GM20000 (cell line): Measurements from ENCODE around the gene CLEC10A.

ENCODE experiments used
- DNase-seq: peaks from one replicate; pipeline ENCODE4 v3.0.0; 2012; ENCODE audit warnings: low spot score
- TF ChIP-seq, protein P1 (sequence below): IDR thresholded peaks from 2 replicates; pipeline ENCODE4 v1.5.1; 2012; ENCODE audit warnings: mild to moderate bottlenecking, control low read depth; ENCODE audit errors: extremely low read depth, missing control alignments

CLEC10A gene

GRCh38 chr17:7039832-7040231 is 40.2 kb downstream of the CLEC10A start:
- TF ChIP-seq, protein P1, sequence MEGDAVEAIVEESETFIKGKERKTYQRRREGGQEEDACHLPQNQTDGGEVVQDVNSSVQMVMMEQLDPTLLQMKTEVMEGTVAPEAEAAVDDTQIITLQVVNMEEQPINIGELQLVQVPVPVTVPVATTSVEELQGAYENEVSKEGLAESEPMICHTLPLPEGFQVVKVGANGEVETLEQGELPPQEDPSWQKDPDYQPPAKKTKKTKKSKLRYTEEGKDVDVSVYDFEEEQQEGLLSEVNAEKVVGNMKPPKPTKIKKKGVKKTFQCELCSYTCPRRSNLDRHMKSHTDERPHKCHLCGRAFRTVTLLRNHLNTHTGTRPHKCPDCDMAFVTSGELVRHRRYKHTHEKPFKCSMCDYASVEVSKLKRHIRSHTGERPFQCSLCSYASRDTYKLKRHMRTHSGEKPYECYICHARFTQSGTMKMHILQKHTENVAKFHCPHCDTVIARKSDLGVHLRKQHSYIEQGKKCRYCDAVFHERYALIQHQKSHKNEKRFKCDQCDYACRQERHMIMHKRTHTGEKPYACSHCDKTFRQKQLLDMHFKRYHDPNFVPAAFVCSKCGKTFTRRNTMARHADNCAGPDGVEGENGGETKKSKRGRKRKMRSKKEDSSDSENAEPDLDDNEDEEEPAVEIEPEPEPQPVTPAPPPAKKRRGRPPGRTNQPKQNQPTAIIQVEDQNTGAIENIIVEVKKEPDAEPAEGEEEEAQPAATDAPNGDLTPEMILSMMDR, result no peak
- no peak for DNase-seq

GRCh38 chr17:7038025-7038862 is 41.8 kb downstream of the CLEC10A start:
- TF ChIP-seq, protein P1, result no peak
- no peak for DNase-seq

GRCh38 chr17:7035591-7036368 is 44.3 kb downstream of the CLEC10A start, which contains the start of gene SLC16A13:
Gene SLC16A13 (plus strand): TSS chr17:7036015. CDS start chr17:7036383, 368 bp downstream.
- TF ChIP-seq, protein P1, result no peak
- peak; percentile 98 for DNase-seq

DNA sequence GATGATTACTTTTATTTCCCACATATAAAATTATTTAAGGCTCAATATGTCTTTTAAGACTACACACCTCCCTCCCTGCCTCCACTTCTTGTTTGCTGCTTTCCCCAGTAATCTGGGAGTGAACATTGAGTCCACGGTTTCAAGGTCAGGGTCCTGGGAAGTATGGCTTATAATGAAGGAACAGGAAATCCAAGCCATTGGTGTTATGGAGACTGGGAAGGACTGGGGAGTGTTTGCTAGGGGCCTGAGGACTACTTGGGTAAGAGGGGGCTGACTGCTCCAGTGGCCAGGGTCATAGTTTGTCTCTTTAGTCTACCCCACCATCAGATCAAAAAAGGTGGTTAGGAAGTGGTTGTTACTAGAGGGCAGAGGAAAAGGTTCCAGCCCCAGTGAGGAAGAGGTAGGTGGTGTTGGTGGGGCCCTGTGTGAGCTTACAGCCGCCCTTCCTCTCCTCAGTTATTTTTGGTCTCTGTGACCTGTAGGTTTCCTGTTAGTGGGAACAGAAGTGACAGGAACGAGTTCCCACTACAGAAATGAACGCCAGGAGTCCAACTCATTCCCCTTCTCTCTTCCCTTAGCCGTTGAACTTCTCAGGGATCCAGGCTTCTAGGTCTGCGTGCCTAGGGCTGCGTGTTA is 45.0 kb downstream of the CLEC10A start:
- TF ChIP-seq, protein P1, result no peak
- no peak for DNase-seq

GRCh38 chr17:7029659-7030058 is 50.4 kb downstream of the CLEC10A start:
- no peak for DNase-seq
- TF ChIP-seq, protein P1, result no peak

- TF ChIP-seq, protein P1, result no peak
- DNase-seq, result no peak
These were observed 51.0 kb downstream of the CLEC10A start for GRCh38 chr17:7029096-7029495.

GRCh38 chr17:7027335-7027734 is 52.7 kb downstream of the CLEC10A start:
- TF ChIP-seq, protein P1, result no peak

More at GRCh38 chr17:7027335-7027734, 52.7 kb downstream of the CLEC10A start:
- DNase-seq, result no peak
